OCI-LY1 (cell line): ENCODE measurements around the gene FKBP15.

Experiments used
- EZH2 ChIP-seq: fragments of 200-600 bp; sonication (generic), shearing (Covaris generic); IDR thresholded peaks from 2 replicates; pipeline ENCODE4 v1.8.0; 2017; ENCODE audit warnings: borderline replicate concordance, mixed run types, mild to moderate bottlenecking, antibody characterized with exemption, low read length, moderate library complexity, mixed read lengths
- TF ChIP-seq, protein P1 (sequence below): fragments of 200-600 bp; sonication (generic), shearing (Covaris generic); IDR thresholded peaks from 2 replicates; pipeline ENCODE4 v1.5.1; 2017; ENCODE audit warnings: mild to moderate bottlenecking, antibody characterized with exemption, low read length, moderate library complexity, mixed read lengths

GRCh38 chr9:113205432-113205831 lies 15.6 kb downstream of the FKBP15 start:
- TF ChIP-seq, protein P1, sequence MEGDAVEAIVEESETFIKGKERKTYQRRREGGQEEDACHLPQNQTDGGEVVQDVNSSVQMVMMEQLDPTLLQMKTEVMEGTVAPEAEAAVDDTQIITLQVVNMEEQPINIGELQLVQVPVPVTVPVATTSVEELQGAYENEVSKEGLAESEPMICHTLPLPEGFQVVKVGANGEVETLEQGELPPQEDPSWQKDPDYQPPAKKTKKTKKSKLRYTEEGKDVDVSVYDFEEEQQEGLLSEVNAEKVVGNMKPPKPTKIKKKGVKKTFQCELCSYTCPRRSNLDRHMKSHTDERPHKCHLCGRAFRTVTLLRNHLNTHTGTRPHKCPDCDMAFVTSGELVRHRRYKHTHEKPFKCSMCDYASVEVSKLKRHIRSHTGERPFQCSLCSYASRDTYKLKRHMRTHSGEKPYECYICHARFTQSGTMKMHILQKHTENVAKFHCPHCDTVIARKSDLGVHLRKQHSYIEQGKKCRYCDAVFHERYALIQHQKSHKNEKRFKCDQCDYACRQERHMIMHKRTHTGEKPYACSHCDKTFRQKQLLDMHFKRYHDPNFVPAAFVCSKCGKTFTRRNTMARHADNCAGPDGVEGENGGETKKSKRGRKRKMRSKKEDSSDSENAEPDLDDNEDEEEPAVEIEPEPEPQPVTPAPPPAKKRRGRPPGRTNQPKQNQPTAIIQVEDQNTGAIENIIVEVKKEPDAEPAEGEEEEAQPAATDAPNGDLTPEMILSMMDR = no peak
- TF ChIP-seq EZH2 = no peak
